Measurements from ENCODE around the gene ERGIC1.

- TF ChIP-seq CTCF (IDR thresholded peaks at IDR 0.05) (no peak), POLR2A (IDR thresholded peaks at IDR 0.05) (no peak)
Measured at GRCh38 chr5:172923539-172923938, 89.5 kb downstream of the ERGIC1 start.

Measured in tibial nerve (tissue), 3 donors.